BJ (cell line): ENCODE data around the gene C9orf57. TPM values are rescaled to one million over a fixed set of nuclear protein-coding genes. Genes with fewer than 3 reads are reported as not detected.

Source experiments
- CTCF ChIA-PET: fragments of 350-600 bp; formaldehyde crosslinking; extraction: SDS; loops from one replicate; lab custom pipeline; 2021; ENCODE audit warnings: antibody characterized with exemption, inconsistent platforms; lab: Yijun Ruan, JAX
- POLR2A ChIA-PET: fragments of 300-600 bp; sonication (Branson Sonifier 250); formaldehyde crosslinking; extraction: SDS; loops from one replicate; lab custom pipeline; 2021; ENCODE audit warnings: antibody characterized with exemption; lab: Charles Lee
- DNase-seq: peaks from one replicate; pipeline ENCODE4 v3.0.0-alpha.2; 2011; ENCODE audit warnings: low read depth
- H3K27me3 ChIP-seq: 2 replicates; pipeline ENCODE4 v1.6.0; 2011; ENCODE audit warnings: low read length; ENCODE audit not compliant: control insufficient read depth, insufficient read depth
- H3K36me3 ChIP-seq: 2 replicates; pipeline ENCODE4 v1.5.1; 2011; ENCODE audit warnings: low read length; ENCODE audit not compliant: control insufficient read depth, insufficient read depth
- H3K4me3 ChIP-seq: 2 replicates; pipeline ENCODE4 v1.5.1; 2011; ENCODE audit warnings: low read depth, mild to moderate bottlenecking, control low read depth, low read length
- CTCF ChIP-seq: IDR thresholded peaks from 2 replicates; pipeline ENCODE4 v1.5.1; 2011; ENCODE audit warnings: low read depth, mild to moderate bottlenecking, control low read depth, inconsistent platforms, low read length, moderate library complexity; ENCODE audit not compliant: insufficient read depth
- polyA plus RNA-seq: library from polyadenylated mRNA; depleted of rRNA; stranded (reverse); fragments of >200 nt; gene quantifications from 2 replicates; pipeline ENCODE4 v1.2.3, GENCODE V29; 2011

The C9orf57 gene
- polyA plus RNA-seq, 1 experiment: not detected

- ChIA-PET POLR2A (no interaction called here), CTCF (no interaction called here)
- H3K4me3 ChIP-seq: no peak overlapping the region
- DNase-seq: no peak
- H3K27me3 ChIP-seq: no peaks in the 10 kb centered on the region
- no peaks in the 10 kb centered on the region for H3K36me3 ChIP-seq
- TF ChIP-seq CTCF: no peak
Measured at GRCh38 chr9:72043576-72043975, 16.8 kb downstream of the C9orf57 start.

- POLR2A ChIA-PET: no interaction called here
- TF ChIP-seq CTCF: no peak
- no peak for DNase-seq
- no peak overlapping the region for H3K4me3 ChIP-seq
- H3K27me3 ChIP-seq: no peaks in the 10 kb centered on the region
- H3K36me3 ChIP-seq: no peaks in the 10 kb centered on the region
- CTCF ChIA-PET: interaction anchor here (2.0 kb wide), 1 partner anchor 17 kb away, joined by 8 read pairs; no protein-coding TSS in a partner anchor
Measured at GRCh38 chr9:72042928-72043327, 17.5 kb downstream of the C9orf57 start.

- no peak for TF ChIP-seq CTCF
- DNase-seq: peak; percentile 91
- CTCF ChIA-PET: interaction anchor here (0.9 to 5.7 kb wide), 3 partner anchors 16 to 231 kb away, joined by 3 to 188 read pairs (median 8); no protein-coding TSS in a partner anchor
- no peaks in the 10 kb centered on the region for H3K27me3 ChIP-seq
- H3K36me3 ChIP-seq: no peaks in the 10 kb centered on the region
- POLR2A ChIA-PET: interaction anchor here (0.6 kb wide), 1 partner anchor 483 kb away, joined by 11 read pairs; no protein-coding TSS in a partner anchor
- H3K4me3 ChIP-seq: no peak overlapping the region
Measured at GRCh38 chr9:72041775-72042194, 18.6 kb downstream of the C9orf57 start.

GRCh38 chr9:72041369-72041768, 19.0 kb downstream of the C9orf57 start:
- CTCF ChIA-PET: interaction anchor here (0.6 to 5.7 kb wide), 3 partner anchors 16 to 232 kb away, joined by 3 to 188 read pairs (median 8); no protein-coding TSS in a partner anchor
- no peaks in the 10 kb centered on the region for H3K27me3 ChIP-seq
- no peak for DNase-seq
- H3K36me3 ChIP-seq: no peaks in the 10 kb centered on the region
- no peak overlapping the region for H3K4me3 ChIP-seq
- no peak for TF ChIP-seq CTCF
- POLR2A ChIA-PET: no interaction called here

GRCh38 chr9:72039532-72039931, 20.9 kb downstream of the C9orf57 start:
- no peak for DNase-seq
- Histone ChIP-seq H3K4me3 (no peak overlapping the region), H3K36me3 (no peaks in the 10 kb centered on the region), H3K27me3 (no peaks in the 10 kb centered on the region)
- ChIA-PET CTCF (interaction anchor here (0.7 to 6.8 kb wide), 35 partner anchors 8 to 983 kb away, joined by 3 to 188 read pairs (median 5); no protein-coding TSS in a partner anchor), POLR2A (no interaction called here)
- TF ChIP-seq CTCF: no peak
